GM19099 (cell line): ENCODE data around the gene MACF1.

Source experiments
- POLR2A ChIP-seq: IDR thresholded peaks from 3 replicates; pipeline ENCODE4 v1.6.1; 2011; ENCODE audit warnings: low read depth; ENCODE audit not compliant: insufficient read length; ENCODE audit errors: extremely low read depth

MACF1 gene, protein sequence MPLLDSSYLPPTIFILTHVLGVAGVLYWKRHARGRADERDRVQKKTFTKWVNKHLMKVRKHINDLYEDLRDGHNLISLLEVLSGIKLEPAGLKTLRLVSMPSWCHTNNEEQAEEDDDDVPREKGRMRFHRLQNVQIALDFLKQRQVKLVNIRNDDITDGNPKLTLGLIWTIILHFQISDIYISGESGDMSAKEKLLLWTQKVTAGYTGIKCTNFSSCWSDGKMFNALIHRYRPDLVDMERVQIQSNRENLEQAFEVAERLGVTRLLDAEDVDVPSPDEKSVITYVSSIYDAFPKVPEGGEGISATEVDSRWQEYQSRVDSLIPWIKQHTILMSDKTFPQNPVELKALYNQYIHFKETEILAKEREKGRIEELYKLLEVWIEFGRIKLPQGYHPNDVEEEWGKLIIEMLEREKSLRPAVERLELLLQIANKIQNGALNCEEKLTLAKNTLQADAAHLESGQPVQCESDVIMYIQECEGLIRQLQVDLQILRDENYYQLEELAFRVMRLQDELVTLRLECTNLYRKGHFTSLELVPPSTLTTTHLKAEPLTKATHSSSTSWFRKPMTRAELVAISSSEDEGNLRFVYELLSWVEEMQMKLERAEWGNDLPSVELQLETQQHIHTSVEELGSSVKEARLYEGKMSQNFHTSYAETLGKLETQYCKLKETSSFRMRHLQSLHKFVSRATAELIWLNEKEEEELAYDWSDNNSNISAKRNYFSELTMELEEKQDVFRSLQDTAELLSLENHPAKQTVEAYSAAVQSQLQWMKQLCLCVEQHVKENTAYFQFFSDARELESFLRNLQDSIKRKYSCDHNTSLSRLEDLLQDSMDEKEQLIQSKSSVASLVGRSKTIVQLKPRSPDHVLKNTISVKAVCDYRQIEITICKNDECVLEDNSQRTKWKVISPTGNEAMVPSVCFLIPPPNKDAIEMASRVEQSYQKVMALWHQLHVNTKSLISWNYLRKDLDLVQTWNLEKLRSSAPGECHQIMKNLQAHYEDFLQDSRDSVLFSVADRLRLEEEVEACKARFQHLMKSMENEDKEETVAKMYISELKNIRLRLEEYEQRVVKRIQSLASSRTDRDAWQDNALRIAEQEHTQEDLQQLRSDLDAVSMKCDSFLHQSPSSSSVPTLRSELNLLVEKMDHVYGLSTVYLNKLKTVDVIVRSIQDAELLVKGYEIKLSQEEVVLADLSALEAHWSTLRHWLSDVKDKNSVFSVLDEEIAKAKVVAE (N-terminal part only)

DNA sequence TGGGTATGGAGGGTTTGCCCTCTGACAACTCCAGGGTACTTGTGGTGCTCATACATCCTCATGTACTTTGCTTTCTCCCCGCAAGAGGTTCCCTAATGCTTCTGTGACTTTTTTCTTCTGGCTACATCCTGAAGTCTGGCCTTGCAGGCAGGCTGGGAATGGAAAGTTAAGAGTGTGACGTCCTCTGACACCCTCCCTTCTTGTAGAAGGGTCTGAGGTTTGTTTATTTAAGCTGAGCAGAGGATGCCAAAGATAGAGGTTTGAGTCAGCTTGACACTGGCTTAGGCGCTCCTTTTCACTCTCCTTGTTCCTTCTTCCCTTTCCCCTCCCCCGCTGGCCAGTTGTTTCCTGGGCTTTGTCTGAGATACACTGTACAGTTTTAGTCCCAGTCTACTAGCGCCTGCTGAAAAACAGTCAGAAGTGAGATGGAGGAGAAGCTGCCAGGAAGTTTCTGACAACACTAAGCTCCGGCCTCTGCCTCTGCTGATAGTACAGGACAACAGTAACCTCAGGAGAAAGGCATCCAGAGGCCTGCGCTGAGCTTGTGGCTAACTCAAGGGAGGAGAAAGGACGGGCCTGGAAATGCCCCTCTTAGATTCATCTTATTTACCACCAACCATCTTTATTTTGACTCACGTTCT, at the start of gene MACF1:
Gene MACF1, plus strand, starts transcription at position 255 of the 641 bp plus-strand sequence. Its CDS starts 328 bp downstream, at position 583.
- TF ChIP-seq POLR2A = no peak

DNA sequence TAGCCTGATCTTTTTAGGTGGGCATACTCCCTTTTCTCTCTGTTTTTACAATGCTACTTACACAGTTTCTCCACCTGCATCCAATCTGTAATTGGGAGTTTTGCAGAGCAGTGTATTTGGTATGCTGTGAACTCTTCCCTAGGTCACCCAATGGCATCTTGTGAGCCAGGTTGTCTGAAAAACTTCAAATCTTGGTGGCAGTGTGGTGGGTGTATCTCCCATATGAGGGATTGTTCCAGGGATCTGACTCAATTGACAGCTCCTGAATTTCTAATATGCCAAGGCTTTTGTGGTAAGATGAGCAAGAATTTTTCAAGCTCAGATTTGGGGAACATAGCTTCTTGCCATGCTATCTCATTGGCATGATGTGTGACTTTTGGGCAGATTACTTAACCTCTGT, 47.2 kb upstream of the MACF1 start:
- no peak for TF ChIP-seq POLR2A

DNA sequence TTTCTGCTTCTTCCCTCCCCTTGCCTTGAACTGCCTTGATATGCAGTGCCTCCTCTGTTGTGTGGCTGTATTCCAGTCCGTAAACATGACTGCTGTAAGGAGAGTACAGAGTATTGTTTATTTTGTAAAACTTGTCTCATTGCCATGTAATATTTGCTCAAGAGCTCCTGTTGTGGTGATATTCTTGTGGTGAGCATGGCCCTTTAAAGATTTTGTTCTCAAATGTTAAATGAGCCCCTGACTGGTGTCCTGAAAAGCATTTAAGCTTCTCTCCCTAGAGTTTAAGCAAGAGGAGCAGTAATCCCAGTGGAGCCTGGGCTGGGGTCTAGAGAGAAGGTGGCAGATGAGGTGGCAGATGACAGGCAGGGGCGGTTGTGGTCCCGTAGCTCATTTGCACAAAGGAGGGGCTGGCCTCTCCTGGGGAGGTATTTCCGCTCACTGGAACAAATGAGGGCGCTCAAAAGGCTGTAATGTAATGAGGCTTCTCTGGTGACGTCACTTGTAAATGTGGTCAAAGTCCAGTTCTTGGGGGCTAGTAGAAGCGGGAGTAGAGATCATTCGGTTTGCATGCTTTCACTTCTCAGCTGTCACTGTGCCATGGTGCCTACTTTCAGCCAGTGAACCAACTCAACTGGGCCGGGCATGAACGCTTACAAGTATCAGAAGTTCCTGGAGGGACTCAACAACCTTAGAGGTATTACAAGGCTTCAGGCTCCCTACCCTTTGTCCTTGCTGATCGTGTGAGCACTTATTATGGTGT, 46.0 kb upstream of the MACF1 start:
- no peak for TF ChIP-seq POLR2A

DNA sequence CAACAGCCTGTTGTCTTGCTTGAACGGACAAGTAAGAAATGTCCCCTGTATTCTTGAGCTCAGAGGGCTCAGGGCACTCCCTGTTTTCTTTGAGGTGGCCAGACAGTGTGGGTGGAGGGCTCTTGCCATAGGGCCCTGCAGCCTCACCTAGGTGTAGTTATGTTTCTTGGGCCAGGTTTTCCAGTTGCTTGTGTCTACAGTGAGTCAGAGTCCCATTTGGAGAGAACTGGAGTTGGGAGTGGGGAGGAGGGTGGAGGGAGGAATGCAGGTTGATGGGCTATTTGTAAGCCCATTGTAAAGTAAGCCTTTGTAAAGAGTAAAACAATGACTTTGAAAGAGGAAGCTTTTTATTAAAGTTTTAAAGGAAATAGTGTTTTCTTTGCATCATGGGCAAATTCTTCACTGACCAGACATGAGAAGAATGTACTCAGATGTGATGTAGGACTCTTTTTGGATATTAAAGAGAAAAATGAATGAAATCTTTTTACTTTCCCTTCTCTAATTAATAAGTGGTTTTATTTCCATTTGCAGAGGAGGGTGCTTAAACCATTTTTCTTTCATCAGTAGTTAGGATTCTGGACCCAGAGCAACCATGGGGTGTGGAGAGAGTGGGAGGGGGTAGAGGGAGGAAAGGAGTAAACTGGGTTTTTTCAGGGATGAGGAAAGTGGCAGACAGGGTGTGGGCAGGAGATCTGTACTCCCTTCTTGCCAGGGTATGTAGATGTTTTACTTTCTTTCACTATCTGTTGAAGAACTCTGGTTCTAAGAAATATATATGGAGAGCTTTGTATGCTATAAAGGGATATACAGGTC, 45.1 kb upstream of the MACF1 start:
- no peak for TF ChIP-seq POLR2A

DNA sequence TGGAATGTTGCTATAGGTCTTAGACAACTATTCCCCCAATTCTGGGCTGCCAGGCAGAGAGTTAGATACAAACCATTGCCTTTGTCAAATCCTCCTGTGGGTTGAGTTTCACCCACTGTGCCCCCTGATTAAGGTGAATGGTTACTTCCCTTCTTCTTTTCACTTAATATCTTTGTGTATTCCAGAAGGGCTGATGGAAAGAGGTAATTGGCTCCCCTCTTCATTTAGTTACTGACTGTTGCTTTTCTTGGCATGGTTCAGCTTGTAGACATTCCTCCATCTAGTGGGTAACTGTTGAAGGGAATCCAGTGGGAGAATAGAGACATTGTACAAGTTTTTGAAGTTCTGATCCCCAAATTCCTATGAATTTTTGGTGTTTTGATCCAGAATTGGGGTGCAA, 43.8 kb upstream of the MACF1 start:
- no peak for TF ChIP-seq POLR2A

DNA sequence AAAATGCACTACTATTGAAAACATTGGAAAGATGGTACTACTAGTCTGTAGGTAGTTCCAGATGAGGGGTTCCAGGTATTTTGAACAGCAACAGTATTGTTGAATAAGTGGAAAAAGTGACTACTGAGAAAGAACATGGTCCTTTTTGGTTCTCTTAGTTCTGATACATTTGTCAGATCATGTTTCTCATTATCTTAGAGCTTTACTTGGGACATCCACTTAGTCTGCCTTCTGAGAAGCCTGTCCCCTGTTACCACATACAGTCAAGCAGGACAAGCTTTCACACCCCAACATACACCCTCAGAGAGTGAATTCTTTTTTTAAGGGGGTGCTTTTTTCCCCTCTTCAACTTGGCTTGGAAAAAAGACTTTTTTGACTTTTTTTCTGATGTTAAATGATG, 41.0 kb upstream of the MACF1 start:
- no peak for TF ChIP-seq POLR2A

DNA sequence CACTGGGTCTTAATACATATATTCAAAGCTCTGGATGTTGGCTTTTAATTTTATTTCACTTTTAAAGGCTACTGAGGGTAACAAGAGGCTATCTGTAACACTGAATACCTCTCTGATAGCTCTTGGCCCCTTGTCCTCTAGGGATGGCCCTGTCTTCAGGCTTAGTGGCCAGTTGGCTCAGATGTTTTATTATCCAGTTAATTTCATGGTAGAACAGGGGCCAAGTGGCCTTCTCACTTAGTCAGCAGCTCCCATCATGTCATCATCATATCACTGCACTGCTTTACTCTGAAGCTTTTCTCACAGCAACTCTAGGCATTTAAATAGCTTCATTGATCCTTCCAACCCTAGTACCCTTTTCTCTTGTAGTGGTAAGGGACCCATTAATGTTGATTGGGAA, 40.2 kb upstream of the MACF1 start:
- no peak for TF ChIP-seq POLR2A

DNA sequence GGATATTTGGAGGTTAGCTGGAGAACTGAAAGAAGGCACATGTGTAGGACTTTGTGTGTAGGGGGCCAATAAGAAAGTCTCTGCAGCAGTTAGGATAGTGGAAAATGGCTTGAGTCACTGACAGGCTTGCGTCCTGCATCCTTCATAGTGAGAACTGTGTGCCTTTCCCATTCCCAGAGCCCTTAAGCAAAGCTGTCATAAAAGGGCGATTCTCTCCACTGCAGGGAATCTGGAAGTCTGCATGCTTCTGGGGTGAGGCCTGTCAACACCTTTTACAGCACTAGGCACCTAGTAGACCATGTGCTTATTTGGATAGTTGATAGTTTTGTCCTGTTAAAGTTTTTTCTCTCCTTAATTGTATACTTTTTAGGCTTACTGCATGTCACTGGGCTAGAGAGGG, 39.4 kb upstream of the MACF1 start:
- TF ChIP-seq POLR2A = no peak

DNA sequence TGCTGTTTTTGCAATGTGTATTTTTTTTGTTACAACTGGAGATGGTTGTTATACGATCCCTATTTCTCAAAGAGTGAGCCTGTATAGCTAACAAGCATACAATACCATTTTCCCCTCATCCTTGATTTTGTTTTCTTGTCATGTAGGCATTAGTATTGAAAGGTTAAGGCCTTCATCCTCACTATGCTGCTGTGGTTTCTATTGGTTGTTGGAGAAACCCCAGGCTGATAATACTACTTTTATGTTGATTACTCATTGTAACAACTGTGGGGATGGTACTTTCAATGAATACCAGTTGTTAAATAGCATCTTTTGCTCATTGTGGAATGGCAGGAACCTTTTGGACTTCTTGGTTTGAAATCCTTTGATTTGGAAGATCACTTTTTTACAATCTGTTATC, 39.0 kb upstream of the MACF1 start:
- TF ChIP-seq POLR2A = no peak

DNA sequence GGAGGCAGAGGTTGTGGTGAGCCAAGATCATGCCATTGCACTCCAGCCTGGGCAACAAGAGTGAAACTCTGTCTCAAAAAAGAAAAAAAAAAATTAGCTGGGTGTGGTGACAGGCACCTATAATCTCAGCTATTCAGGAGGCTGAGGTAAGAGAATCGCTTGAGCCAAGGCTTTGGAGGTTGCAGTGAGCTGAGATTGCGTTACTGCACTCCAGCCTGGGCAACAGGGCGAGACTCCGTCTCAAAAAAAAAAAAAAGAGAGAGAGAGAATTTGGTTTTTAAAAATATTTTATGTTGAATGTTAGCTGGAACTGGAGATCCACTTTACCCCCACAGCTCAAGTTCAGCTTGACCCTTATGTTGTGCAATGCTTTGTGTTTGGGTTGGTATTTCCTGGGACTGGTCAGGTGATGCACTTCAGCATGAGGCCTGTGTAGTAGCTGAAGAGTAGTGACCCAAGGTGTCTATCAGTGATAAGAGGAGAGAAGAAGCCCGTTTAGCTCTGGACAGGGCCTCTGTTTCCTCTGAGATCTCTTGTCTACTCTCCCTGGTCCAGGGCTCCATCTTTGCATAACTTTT, 36.8 kb upstream of the MACF1 start:
- TF ChIP-seq POLR2A = no peak

DNA sequence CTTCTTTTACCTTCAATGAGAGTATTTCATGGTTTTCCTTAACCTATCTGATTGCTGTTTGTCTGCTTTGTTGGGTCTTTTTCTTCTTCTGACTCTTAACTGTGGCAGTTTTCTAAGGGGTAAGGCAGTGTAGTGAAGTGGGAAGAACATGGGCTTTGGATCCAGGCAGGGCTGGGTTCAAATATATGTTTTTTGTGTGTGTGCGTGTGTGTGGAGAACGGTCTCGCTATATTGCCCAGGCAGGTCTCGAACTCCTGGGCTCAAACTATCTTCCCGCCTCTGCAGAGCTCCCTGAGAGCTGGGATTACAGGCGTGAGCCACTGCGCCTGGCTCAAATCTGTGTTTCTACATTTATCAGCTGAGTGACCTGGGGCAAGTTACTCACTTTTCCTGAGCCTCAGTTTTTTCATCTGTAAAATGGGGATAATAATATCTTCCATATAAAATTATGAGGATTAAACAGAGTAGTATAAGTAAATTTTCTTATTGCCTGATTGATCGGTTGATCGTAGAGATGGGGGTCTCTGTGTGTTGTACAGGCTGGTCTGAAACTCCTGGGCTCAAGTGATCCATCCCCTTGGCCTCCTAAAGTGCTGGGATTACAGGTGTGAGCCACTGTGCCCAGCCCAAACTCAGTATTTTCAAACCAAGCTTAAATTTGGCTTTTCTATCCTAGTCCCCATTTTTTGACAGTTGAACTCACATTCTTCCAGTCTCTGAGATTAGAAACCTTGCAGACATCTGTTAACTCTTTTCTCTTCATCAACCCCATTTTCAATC, 36.0 kb upstream of the MACF1 start:
- no peak for TF ChIP-seq POLR2A
